C4-2B (cell line): ENCODE data around the gene PLA2G2D.

Experiments
- ZFX ChIP-seq: fragments of 450-650 bp; IDR thresholded peaks from 2 replicates; pipeline ENCODE4 v1.6.1; 2017
- TF ChIP-seq, protein P1 (sequence below): fragments of 450-650 bp; conservative IDR thresholded peaks from 2 replicates; pipeline ENCODE4 v1.5.1; 2017; ENCODE audit warnings: mild to moderate bottlenecking

DNA sequence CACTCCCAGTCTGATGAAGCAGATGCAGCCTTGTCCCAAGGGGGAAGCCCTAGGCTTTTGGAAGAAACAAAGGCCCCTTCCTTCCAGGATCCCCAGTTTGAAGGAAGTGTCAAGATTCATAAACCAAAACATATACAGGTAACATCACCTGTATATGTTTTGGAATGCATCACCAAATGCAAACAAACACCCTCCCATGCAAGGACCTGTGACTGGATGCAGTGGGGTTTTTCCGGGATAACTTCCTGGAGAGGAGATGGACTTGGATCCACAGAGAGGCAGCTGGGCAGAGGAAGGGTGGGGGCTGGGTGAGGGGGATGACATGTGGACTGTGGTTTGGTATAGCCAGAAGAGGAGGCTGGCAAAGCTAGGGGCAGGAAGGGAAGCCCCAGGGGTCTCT is 18.3 kb upstream of the PLA2G2D start:
- TF ChIP-seq, protein P1, sequence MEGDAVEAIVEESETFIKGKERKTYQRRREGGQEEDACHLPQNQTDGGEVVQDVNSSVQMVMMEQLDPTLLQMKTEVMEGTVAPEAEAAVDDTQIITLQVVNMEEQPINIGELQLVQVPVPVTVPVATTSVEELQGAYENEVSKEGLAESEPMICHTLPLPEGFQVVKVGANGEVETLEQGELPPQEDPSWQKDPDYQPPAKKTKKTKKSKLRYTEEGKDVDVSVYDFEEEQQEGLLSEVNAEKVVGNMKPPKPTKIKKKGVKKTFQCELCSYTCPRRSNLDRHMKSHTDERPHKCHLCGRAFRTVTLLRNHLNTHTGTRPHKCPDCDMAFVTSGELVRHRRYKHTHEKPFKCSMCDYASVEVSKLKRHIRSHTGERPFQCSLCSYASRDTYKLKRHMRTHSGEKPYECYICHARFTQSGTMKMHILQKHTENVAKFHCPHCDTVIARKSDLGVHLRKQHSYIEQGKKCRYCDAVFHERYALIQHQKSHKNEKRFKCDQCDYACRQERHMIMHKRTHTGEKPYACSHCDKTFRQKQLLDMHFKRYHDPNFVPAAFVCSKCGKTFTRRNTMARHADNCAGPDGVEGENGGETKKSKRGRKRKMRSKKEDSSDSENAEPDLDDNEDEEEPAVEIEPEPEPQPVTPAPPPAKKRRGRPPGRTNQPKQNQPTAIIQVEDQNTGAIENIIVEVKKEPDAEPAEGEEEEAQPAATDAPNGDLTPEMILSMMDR, result no peak
- no peak for TF ChIP-seq ZFX
